ENCODE measurements around the gene MAP2K3.

MAP2K3 gene

DNA sequence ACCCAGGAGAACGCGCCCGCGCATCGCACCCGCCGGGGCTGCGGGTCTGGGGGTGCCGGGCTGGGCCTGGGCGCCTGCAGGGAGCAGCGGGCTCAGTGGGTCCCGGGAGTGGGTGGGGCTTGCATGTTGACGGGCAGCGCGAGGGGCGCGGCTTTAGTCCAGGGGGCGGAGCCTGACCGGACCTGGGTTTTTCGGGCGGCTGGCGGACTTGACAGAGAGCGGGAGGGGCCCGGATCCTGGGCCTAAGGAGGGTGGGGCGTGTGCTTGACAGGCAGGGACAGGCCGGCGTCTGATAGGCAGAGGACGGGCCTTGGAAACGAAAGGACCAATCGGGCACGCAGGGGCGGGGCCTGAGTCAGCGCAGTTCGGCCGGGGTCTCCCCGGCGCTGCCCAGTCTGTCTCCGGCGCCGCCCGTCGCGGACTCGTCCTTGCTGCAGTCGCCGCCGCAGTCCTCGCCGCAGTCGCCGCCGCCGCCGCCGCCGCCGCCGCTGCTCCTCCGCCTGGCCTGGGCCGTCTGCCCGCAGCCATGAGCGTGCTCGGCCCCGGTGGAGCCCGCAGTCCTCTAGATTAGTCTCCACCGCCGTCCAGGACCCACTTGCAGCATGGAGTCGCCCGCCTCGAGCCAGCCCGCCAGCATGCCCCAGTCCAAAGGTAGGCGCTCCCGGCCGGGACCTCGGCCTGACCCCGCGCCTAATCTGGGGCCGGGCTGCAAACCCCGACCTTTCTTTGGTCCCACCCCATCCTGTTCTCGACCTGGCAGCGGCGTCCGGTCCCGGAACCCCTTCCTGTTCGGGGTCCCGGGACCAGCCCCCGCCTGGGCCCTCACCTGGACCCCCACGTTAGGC lies at the start of gene MAP2K3:
TSS of gene MAP2K3 (plus strand) at position 393 of the 845 bp plus-strand sequence. CDS start at position 603, 210 bp downstream.
- DNase-seq: peak; percentile 91

DNA sequence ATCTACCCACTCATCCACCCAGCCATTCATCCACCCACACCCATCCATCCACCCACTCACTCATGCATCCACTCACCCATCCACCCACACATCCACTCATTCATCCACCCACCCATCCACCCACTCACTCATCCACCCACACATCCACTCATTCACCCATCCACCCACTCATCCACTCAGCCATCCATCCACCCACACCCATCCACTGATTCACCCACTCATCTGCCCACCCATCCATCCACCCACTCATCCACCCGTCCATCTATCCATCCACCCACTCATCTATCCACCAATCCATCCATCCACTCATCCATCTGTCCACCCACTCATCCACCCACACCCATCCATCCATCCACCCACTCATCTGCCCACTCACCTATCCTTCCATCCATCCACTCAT lies 48.6 kb upstream of the MAP2K3 start:
- DNase-seq: no peak

DNA sequence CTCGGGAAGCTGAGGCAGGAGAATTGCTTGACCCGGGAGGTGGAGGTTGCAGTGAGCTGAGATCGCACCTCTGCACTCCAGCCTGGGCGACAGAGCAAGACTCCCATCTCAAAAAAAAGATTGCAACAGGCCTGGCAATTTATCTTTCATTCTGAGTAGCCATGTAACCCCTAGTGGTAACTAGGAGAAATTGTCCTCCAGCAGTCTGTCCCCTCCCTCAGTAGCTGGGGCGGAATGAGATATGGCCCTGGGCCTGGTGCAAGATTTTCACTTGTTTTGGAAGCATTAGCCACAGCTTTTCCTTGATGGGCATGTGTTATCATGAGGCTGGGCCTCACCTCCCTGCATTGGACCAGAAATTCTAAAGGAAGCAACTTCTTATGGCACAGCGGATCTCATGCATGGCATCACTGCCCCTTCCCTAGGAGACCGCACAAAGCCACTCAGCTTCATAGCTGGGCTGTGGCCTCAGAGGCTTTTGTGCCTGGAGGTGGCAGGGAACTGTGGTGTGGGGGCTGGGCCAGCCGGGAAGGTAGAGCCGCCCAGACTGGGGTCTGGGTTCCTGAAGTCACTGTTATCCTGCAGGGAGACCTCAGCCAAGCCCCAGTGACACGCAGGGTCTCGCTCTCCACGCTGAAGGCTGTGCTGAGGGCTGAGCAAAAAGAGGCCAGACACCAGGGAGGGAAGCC lies 44.7 kb upstream of the MAP2K3 start:
- no peak for DNase-seq

DNA sequence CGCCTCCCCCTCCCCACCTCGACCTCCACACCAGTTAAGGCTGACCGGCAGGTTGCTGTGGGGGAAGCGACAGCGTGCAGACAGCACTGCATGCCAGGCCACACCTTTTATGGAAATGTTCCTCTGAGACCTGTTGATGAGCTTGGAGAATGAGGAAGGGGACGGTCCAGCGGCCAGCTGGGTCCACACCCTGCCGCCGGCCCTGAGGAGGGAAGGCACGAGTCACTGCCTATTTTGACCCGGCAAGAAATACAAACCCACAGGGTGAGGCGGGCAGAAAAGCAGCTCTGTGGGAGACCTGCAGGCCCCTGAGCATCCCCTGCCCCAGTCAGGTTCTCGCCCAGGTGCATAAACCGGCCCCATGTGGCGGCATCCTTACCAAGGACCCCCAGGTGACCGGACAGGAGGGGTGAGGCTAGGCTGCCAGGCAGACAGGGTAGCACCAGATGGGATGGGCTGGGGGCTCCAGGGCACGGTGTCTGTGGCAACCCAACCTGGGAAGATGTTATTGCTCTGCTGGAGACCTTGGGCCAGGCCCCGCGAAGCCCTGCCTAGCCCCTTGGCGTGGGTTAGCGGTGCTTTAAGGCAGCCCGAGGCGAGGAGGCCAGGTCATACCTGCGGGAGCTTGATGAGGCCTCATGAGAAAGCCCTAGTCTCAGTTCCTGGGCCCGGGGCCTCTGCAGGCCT lies 44.0 kb upstream of the MAP2K3 start:
- no peak for DNase-seq

DNA sequence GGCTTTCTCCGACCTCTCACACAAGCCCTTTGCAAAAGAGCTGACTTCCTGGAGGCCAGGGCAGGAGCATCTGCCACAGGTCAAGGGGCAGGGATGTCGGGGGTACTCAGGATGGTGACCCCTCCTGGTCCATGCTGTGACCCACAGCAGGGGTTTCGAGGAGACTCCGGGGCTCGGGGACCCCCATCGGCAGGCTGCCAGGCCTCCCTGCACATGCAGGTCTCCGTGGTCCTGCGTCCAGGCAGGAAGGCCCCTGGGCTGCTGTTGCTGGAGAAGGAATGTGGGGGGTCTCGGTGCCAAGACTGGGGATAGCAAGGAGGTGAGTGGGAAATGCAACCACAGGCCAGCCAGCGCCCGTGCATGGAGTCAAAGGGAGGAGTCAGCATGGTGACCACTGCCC lies 42.9 kb upstream of the MAP2K3 start:
- DNase-seq: no peak

- DNase-seq: no peak
Observed at GRCh38 chr17:21242026-21242697, 42.3 kb upstream of the MAP2K3 start.

DNA sequence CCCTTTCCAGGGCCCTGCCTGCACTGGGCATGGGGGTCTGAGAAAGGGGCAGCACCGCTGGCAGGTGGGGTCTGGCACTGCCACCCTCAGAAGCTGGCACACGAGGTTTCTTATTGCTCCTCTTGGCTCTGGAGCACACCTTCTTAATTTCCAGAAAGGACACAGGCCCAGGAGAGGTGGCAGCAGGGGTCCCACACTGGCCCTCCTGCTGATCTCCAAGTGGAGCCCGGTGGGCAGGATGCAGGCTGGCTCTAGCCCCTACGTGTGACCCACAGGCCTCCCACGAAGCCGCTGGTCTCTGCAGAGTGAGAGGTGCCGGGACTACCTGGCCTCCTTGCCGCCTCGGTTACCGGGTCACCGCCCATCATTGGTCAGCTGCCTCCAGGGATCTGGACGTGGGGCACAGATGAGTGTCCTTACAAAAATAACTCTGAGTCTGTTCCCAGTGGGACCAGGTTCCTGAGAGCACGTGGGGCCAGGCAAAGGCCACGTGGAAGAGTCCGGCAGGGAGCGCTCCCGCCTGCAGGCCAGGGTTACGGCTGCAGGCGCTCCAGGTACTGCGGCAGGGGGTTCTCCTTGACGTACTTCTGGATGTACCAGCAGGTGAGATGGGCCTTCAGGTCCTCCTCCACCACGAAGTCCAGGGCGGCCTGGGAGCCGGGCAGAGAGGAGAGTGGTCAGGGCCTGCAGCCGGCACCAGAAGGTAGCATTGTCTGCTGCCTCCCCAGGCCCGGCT lies 41.6 kb upstream of the MAP2K3 start:
- no peak for DNase-seq

DNA sequence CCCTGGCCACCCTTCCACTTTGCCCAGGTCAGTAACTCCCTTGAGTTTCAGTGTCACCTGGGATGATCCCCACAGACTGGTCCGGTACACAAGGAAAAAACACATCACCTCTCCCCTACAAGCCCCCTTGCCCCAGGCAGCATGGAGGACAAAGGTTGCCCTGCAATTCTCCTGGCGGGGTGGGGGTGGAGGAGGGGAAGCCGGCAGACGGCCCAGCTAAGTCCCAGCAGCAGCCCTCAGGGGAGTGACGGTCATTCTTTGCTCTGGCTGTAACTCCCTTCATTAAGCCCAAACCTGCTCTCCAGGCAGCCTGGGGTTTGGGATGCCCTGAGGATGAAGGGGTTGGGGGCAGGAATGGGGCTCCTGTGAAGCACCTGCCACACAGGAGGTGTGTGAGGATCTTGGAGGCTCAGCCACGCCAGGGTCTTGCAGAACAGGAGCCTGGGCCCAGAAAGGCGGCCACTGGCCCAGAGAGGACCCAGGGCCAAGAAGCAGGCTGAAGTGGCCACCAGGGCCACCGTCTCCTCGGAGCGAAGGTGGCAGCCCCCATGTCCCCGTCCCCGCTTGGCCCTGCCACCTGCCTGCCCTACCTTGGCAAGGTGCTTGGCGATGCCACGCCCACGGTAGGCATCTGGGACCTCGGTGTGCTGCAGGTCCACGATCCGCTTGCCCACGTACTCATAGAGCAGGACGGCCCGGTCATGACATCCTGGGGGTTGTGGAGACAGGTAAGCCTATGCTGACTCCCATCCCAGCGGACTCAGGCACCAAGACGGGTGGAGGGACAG lies 40.8 kb upstream of the MAP2K3 start:
- no peak for DNase-seq

DNA sequence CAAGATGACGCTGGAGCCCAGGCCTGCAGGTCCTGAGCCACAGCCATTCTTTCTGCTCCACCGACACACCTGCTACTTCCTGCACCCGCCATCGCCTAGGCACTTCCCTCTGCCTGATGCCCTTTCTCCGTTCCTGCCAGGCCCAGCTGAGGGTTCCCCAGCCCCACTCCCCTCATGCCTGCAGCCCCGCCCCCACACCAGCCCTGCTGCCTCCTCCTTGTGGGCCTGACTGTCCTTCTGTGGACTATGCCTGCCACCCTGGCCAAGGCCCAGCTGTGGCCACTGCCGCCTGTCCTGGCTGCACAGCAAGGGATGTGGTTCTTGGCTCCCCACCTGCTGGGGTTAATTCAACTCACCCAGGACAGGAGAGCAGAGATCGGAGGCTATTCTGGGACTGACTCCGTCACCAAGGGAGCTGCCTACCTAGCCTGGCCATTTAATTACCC lies 38.8 kb upstream of the MAP2K3 start:
- DNase-seq: no peak

GRCh38 chr17:21246698-21247097 lies 37.8 kb upstream of the MAP2K3 start:
- no peak for DNase-seq

- DNase-seq: no peak
Observed at GRCh38 chr17:21247552-21248258, 36.8 kb upstream of the MAP2K3 start.

- no peak for DNase-seq
Observed at GRCh38 chr17:21248500-21248899, 36.0 kb upstream of the MAP2K3 start.

DNA sequence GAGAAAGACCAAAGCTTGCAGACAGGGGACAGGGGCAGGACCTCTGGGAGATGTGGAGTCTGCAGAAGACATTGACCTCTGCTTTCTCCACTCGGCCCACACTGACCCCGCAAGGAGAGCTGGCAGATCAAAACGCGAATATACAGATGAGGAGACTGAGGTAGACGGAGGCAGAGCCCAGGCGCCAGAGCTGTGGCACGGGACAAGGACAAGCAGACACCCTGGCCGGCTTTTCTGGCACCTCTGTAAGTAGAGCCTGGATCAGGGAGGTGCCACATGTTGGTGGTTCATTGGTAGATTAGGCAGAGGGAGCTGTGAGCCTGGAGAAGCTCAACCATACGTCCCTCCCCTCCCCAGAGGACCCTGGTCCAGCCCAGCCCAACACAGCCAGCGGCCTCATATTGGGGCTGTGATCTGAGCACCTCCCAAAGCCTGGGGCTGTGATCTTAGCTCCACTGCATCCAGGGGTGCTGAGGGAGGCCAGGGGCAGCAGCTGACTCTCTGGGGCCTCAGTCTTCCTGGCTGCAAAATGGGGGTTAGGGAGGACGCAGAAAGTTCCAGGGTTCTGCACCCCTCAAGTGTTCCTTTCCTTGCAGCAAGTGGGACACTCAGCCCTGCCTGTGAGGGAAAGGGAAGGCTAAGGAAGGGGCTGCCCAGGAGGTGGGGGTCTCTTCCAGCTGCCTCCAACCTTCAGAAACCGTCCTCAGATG lies 35.3 kb upstream of the MAP2K3 start:
- DNase-seq: no peak

- no peak for DNase-seq
Observed at GRCh38 chr17:21249920-21250703, 34.4 kb upstream of the MAP2K3 start.

DNA sequence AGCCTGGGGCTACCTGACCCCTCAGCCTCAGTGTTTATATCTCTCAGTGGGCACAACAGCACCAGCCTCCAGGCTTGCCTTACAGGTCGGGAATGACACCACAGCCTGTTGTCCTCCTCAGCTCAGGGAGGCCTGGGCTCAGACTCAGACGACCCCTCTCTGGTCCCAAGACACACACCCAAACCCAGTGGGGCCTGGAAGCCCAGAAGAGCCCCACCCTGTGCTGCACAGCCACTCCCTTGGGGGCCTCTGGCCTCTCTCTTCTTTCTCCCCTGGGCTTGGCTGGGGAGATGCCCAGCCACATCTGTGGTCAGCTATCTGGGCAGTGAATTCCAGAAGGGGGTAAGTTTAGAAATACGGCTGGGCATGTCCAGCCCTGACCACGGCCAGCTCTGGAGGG lies 33.7 kb upstream of the MAP2K3 start:
- no peak for DNase-seq

GRCh38 chr17:21251337-21252010 lies 33.0 kb upstream of the MAP2K3 start:
- no peak for DNase-seq

DNA sequence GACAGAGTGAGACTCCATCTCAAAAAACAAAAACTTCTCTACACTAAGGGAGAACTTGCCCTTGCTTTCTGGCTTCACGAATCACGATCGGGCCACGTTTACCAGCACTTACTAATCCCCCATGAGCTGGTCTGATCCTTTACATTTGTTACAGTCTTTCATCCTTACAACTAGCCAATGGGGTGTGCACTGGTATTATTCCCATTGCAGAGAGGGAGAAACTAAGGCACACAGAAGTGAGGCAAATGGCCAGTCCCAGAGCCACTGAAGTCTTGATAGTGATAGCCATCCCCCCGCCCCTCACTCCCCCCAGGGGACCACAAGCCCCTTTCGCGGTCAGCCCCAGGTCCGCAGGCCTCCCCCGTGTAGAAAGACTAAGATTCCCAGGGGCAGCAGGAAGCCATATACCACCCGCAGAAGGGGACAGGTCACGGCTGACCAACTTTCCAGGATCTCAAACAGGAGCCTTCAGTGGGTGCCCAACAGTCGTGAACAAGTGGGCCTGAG lies 32.2 kb upstream of the MAP2K3 start:
- DNase-seq: no peak

Data from NCI-H2227 treated with DMSO at 0.1 percent for 48 hours (cell line).